Measurements from ENCODE around the gene SRBD1. TPM values are rescaled to one million over a fixed set of nuclear protein-coding genes. Genes with fewer than 3 reads are reported as not detected.

Gene SRBD1
- total and polyA plus RNA-seq, 2 of the 8 experiments (the other 6 are each of a cell fraction or from before 2014, with no cell fraction given), result 4.6 to 20.0 TPM

DNA sequence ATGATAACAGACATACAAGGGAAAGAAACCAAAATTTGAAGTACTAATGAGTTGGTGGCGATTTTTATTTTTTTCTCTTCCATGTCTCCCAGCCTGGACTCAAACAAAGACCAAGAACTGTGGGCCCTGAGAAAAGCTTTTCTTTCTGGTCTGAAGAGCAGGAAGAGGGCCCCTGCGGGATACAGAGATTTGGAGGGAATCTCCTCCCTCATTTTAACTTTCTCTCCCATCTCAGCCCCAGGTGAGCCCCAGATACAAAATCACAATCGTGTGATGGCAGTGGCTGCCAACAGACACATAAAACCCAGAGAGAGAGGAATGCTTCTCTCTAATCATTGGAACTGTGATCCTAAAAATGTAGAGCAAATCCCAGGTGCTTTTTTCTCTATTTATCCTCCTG lies 20.9 kb upstream of the SRBD1 start:
- no peak overlapping the region for H3K27ac ChIP-seq (ENCODE audit: low read depth, low read length)
- ChIA-PET POLR2A (ENCODE audit: partially characterized antibody) (no interaction called here), CTCF (ENCODE audit: partially characterized antibody) (interaction anchor here (0.6 kb wide), 1 partner anchor 1326 kb away, joined by 3 read pairs; no protein-coding TSS in a partner anchor)
- no peak overlapping the region for H3K14ac ChIP-seq (ENCODE audit: insufficient read length)
- H2BK12ac ChIP-seq (ENCODE audit: low read depth, low read length), result no peak overlapping the region
- no peak overlapping the region for H3K4ac ChIP-seq (replicated peaks; ENCODE audit: insufficient read length, low read depth, low read length)
- H3K18ac ChIP-seq (ENCODE audit: extremely low read depth, low read length), result no peak overlapping the region; the same call in 1 of the 2 replicates
- peak overlapping the region in 1 of 4 experiments; percentile 34; a peak in 1 of 7 replicates for H3K9ac ChIP-seq (replicated peaks in 1 of 4; ENCODE audit: extremely low read depth in 1 of 4, low read depth in 3 of 4, low read length in 3 of 4)
- H3K79me2 ChIP-seq (ENCODE audit: control insufficient read depth in 1 of 2, insufficient read depth in 2 of 2, low read length in 2 of 2), result no peaks in the 10 kb centered on the region
- DNase-seq (ENCODE audit: low read depth in 1 of 2, low spot score in 2 of 2) (no peak), FAIRE-seq (no peak)
- H3K4me1 ChIP-seq (replicated peaks in 1 of 4; ENCODE audit: control insufficient read depth in 3 of 4, insufficient read depth in 4 of 4, low read length in 3 of 4), result peaks cover 0 to 6% (median 2%) of the 10 kb centered on the region in 4 experiments; a peak in 3 of 7 replicates
- H4K91ac ChIP-seq (replicated peaks; ENCODE audit: insufficient read length, low read length), result no peak overlapping the region
- H3K36me3 ChIP-seq (ENCODE audit: control insufficient read depth in 2 of 4, insufficient read depth in 4 of 4, low read length in 3 of 4), result no peaks in the 10 kb centered on the region
- 59% methylated on average over 3 of the region's 3 CpGs; no CpG with 5 or more reads in 1 of the 2 experiments for WGBS, 2 experiments (ENCODE audit: extremely low coverage in 1 of 2, insufficient coverage in 1 of 2, insufficient read length in 1 of 2, insufficient replicate concordance in 2 of 2, low coverage in 1 of 2, low lambda C conversion rate in 2 of 2, missing lambda C conversion rate in 1 of 2)
- no peak overlapping the region for H3K4me3 ChIP-seq (ENCODE audit: extremely low read depth in 1 of 4, insufficient read depth in 2 of 4, low read depth in 3 of 4, low read length in 4 of 4)
- H3K4me2 ChIP-seq (ENCODE audit: insufficient read depth in 1 of 2, low read depth in 2 of 2, low read length in 2 of 2), result no peak overlapping the region
- H2AFZ ChIP-seq (ENCODE audit: low read length), result peak overlapping the region; percentile 96; the same call in 1 of the 2 replicates
- H3K27me3 ChIP-seq (replicated peaks in 1 of 4; ENCODE audit: control insufficient read depth in 3 of 4, extremely low read depth in 1 of 4, insufficient read depth in 3 of 4, low read length in 3 of 4), result no peaks in the 10 kb centered on the region
- H3K79me1 ChIP-seq (ENCODE audit: low read depth, low read length), result no peaks in the 10 kb centered on the region
- H2BK5ac ChIP-seq (ENCODE audit: low read depth, low read length), result no peak overlapping the region
- H3K9me3 ChIP-seq (ENCODE audit: insufficient read depth in 2 of 2, low read depth in 1 of 2, low read length in 1 of 2), result no peaks in the 10 kb centered on the region
- H4K8ac ChIP-seq (ENCODE audit: extremely low read depth, insufficient read depth, low read length), result no peak overlapping the region
- no peak overlapping the region for H3K23ac ChIP-seq (ENCODE audit: insufficient read length)
- TF ChIP-seq, protein P1, sequence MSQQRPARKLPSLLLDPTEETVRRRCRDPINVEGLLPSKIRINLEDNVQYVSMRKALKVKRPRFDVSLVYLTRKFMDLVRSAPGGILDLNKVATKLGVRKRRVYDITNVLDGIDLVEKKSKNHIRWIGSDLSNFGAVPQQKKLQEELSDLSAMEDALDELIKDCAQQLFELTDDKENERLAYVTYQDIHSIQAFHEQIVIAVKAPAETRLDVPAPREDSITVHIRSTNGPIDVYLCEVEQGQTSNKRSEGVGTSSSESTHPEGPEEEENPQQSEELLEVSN (IDR thresholded peaks at IDR 0.05), result peak; percentile 38; the same call in 1 of the 2 replicates
- TF ChIP-seq TAF1 (IDR thresholded peaks at IDR 0.05; ENCODE audit: low read depth, low read length) (no peak), TEAD4 (IDR thresholded peaks at IDR 0.05; ENCODE audit: low read depth, low read length) (no peak), SIRT6 (IDR thresholded peaks at IDR 0.05; ENCODE audit: low read length) (no peak)
- no peak overlapping the region for H2BK20ac ChIP-seq (ENCODE audit: low read length)
- no peaks in the 10 kb centered on the region for H3K23me2 ChIP-seq (ENCODE audit: low read depth, low read length)
- no peak overlapping the region for H2BK15ac ChIP-seq (ENCODE audit: low read length)
- no peak overlapping the region for H2BK120ac ChIP-seq (replicated peaks; ENCODE audit: low read depth, low read length)
- H4K5ac ChIP-seq (ENCODE audit: insufficient read length, low read depth, low read length), result no peak overlapping the region
- no peak overlapping the region for H3K56ac ChIP-seq (replicated peaks; ENCODE audit: insufficient read length, low read depth, low read length)
- no peaks in the 10 kb centered on the region for H4K20me1 ChIP-seq (replicated peaks in 1 of 2; ENCODE audit: control insufficient read depth in 1 of 2, insufficient read depth in 2 of 2, low read length in 2 of 2)
- H2AK5ac ChIP-seq (ENCODE audit: low read depth, low read length), result no peak overlapping the region

All from H1 (cell line).